Liver (tissue), 3 donors: Measurements from ENCODE around the gene GALC.

Source experiments
- TAF1 ChIP-seq: conservative IDR thresholded peaks from 2 replicates; pipeline ENCODE4 v1.6.1; 2016; ENCODE audit warnings: antibody characterized with exemption, mild to moderate bottlenecking
- TF ChIP-seq, protein P1 (sequence below): fragments of 150-350 bp; IDR thresholded peaks from 2 replicates; pipeline ENCODE4 v1.5.1; 2017; ENCODE audit warnings: improper control_type of control experiment, low read depth, low read length; ENCODE audit not compliant: missing input control
- TF ChIP-seq, protein P2 (sequence below): IDR thresholded peaks from 2 replicates; pipeline ENCODE4 v1.6.1; 2016; ENCODE audit warnings: antibody characterized with exemption
- donor health status: healthy.
- donor health status: healthy.

DNA sequence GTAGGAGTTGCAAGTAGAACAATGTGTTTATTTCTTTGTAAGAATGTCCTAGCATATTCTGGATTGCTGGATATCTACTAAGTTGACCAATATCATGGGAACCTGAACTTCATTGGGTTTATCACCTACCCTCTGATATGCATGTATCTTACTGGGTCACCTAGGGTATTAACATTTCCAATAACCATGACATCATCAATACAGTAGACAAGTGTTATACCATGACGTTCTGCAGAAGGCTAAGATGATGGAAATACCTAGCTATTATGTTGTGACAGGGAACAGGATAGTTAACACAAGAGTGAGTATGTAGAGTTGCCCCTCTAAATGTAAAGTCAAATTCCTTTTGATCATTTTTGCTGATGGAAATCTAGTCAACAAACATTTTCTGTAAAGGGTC, 37.9 kb upstream of the GALC start:
- TF ChIP-seq, protein P1, sequence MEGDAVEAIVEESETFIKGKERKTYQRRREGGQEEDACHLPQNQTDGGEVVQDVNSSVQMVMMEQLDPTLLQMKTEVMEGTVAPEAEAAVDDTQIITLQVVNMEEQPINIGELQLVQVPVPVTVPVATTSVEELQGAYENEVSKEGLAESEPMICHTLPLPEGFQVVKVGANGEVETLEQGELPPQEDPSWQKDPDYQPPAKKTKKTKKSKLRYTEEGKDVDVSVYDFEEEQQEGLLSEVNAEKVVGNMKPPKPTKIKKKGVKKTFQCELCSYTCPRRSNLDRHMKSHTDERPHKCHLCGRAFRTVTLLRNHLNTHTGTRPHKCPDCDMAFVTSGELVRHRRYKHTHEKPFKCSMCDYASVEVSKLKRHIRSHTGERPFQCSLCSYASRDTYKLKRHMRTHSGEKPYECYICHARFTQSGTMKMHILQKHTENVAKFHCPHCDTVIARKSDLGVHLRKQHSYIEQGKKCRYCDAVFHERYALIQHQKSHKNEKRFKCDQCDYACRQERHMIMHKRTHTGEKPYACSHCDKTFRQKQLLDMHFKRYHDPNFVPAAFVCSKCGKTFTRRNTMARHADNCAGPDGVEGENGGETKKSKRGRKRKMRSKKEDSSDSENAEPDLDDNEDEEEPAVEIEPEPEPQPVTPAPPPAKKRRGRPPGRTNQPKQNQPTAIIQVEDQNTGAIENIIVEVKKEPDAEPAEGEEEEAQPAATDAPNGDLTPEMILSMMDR, result no peak
- no peak for TF ChIP-seq TAF1
- TF ChIP-seq, protein P2, sequence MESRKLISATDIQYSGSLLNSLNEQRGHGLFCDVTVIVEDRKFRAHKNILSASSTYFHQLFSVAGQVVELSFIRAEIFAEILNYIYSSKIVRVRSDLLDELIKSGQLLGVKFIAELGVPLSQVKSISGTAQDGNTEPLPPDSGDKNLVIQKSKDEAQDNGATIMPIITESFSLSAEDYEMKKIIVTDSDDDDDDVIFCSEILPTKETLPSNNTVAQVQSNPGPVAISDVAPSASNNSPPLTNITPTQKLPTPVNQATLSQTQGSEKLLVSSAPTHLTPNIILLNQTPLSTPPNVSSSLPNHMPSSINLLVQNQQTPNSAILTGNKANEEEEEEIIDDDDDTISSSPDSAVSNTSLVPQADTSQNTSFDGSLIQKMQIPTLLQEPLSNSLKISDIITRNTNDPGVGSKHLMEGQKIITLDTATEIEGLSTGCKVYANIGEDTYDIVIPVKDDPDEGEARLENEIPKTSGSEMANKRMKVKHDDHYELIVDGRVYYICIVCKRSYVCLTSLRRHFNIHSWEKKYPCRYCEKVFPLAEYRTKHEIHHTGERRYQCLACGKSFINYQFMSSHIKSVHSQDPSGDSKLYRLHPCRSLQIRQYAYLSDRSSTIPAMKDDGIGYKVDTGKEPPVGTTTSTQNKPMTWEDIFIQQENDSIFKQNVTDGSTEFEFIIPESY, result no peak
